ENCODE measurements around the gene UGT1A8. TPM values are rescaled to one million over a fixed set of nuclear protein-coding genes. Genes with fewer than 3 reads are reported as not detected.
"Not testable (repeated sequence)": the region's sequence is repeated elsewhere in the genome, so short reads cannot be mapped to it uniquely, and the experiment has no call there.

Gene UGT1A8
- total RNA-seq, 1 donor from 2014 or later = not detected

GRCh38 chr2:233584210-233584609 lies 33.2 kb upstream of the UGT1A8 start:
- H3K4me3 Mint-ChIP-seq (ENCODE audit: unreplicated experiment) = no peak overlapping the region
- H3K27me3 Mint-ChIP-seq (ENCODE audit: unreplicated experiment) = no peaks in the 10 kb centered on the region
- no peaks in the 10 kb centered on the region for H3K9me3 Mint-ChIP-seq (ENCODE audit: unreplicated experiment)
- H3K4me1 Mint-ChIP-seq (ENCODE audit: low read depth, unreplicated experiment) = no peaks in the 10 kb centered on the region
- DNase-seq = no peak
- peaks cover 10% of the 10 kb centered on the region for H3K36me3 Mint-ChIP-seq (ENCODE audit: unreplicated experiment)
- H3K27ac Mint-ChIP-seq (ENCODE audit: unreplicated experiment) = no peak overlapping the region
- TF ChIP-seq, protein P1, sequence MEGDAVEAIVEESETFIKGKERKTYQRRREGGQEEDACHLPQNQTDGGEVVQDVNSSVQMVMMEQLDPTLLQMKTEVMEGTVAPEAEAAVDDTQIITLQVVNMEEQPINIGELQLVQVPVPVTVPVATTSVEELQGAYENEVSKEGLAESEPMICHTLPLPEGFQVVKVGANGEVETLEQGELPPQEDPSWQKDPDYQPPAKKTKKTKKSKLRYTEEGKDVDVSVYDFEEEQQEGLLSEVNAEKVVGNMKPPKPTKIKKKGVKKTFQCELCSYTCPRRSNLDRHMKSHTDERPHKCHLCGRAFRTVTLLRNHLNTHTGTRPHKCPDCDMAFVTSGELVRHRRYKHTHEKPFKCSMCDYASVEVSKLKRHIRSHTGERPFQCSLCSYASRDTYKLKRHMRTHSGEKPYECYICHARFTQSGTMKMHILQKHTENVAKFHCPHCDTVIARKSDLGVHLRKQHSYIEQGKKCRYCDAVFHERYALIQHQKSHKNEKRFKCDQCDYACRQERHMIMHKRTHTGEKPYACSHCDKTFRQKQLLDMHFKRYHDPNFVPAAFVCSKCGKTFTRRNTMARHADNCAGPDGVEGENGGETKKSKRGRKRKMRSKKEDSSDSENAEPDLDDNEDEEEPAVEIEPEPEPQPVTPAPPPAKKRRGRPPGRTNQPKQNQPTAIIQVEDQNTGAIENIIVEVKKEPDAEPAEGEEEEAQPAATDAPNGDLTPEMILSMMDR (IDR thresholded peaks at IDR 0.05; ENCODE audit: partially characterized antibody, unreplicated experiment) = no peak

DNA sequence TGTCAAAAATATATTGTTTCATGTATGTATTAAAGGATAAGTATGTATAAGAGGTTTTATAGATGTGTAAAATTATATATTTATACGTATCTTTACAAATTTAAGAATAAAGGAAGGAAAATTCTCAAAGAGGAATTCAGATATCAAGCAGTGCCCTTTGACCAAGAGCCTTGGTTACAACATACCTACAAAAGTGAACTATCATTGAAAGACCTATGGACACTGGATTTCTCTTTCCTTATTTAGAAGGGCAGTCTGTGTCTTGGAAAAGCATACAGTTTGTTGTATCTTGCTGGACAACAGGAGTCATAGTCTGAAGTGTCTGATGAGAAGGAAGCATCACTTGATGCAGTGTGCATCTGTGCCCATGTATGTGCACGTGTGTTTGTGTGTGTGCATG lies 29.0 kb upstream of the UGT1A8 start:
- H3K27ac Mint-ChIP-seq (ENCODE audit: unreplicated experiment) = no peak overlapping the region
- no peak overlapping the region for H3K4me3 Mint-ChIP-seq (ENCODE audit: unreplicated experiment)
- peaks cover 10% of the 10 kb centered on the region for H3K36me3 Mint-ChIP-seq (ENCODE audit: unreplicated experiment)
- no peaks in the 10 kb centered on the region for H3K27me3 Mint-ChIP-seq (ENCODE audit: unreplicated experiment)
- no peaks in the 10 kb centered on the region for H3K9me3 Mint-ChIP-seq (ENCODE audit: unreplicated experiment)
- no peak for DNase-seq
- TF ChIP-seq, protein P1 (IDR thresholded peaks at IDR 0.05; ENCODE audit: partially characterized antibody, unreplicated experiment) = no peak
- H3K4me1 Mint-ChIP-seq (ENCODE audit: low read depth, unreplicated experiment) = no peaks in the 10 kb centered on the region

GRCh38 chr2:233592706-233593105 lies 24.7 kb upstream of the UGT1A8 start:
- H3K4me1 Mint-ChIP-seq (ENCODE audit: low read depth, unreplicated experiment); H3K36me3 Mint-ChIP-seq (ENCODE audit: unreplicated experiment); H3K9me3 Mint-ChIP-seq (ENCODE audit: unreplicated experiment); H3K27ac Mint-ChIP-seq (ENCODE audit: unreplicated experiment); DNase-seq; H3K27me3 Mint-ChIP-seq (ENCODE audit: unreplicated experiment); H3K4me3 Mint-ChIP-seq (ENCODE audit: unreplicated experiment): not testable (repeated sequence)

GRCh38 chr2:233593201-233593600 lies 24.2 kb upstream of the UGT1A8 start:
- no peak for DNase-seq
- H3K9me3 Mint-ChIP-seq (ENCODE audit: unreplicated experiment) = no peaks in the 10 kb centered on the region
- H3K27ac Mint-ChIP-seq (ENCODE audit: unreplicated experiment) = no peak overlapping the region
- TF ChIP-seq, protein P1 (IDR thresholded peaks at IDR 0.05; ENCODE audit: partially characterized antibody, unreplicated experiment) = no peak
- H3K36me3 Mint-ChIP-seq (ENCODE audit: unreplicated experiment) = peaks cover 9% of the 10 kb centered on the region
- H3K27me3 Mint-ChIP-seq (ENCODE audit: unreplicated experiment) = no peaks in the 10 kb centered on the region
- H3K4me3 Mint-ChIP-seq (ENCODE audit: unreplicated experiment) = no peak overlapping the region
- H3K4me1 Mint-ChIP-seq (ENCODE audit: low read depth, unreplicated experiment) = no peaks in the 10 kb centered on the region

DNA sequence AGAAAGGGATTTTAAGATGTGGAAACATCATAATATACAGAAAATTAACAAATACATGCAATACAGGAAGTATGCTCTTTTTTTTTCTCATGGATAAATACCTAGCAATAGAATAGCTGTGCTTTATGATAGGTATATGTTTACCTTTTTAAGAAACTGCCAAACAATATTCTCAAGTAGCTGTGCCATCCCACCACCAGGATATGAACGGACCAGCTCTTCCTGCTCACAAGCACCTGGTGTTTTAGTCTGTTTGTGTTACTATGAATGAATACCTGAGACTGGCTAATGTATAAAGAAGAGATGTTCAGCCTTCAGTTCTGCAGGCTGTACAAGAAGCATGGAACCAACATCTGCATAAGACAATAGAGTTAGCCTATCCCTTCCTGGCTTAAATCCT lies 19.9 kb upstream of the UGT1A8 start:
- TF ChIP-seq, protein P1 (IDR thresholded peaks at IDR 0.05; ENCODE audit: partially characterized antibody, unreplicated experiment) = no peak
- peaks cover 8% of the 10 kb centered on the region for H3K4me1 Mint-ChIP-seq (ENCODE audit: low read depth, unreplicated experiment)
- H3K9me3 Mint-ChIP-seq (ENCODE audit: unreplicated experiment) = no peaks in the 10 kb centered on the region
- no peak for DNase-seq
- peaks cover 9% of the 10 kb centered on the region for H3K36me3 Mint-ChIP-seq (ENCODE audit: unreplicated experiment)
- H3K4me3 Mint-ChIP-seq (ENCODE audit: unreplicated experiment) = no peak overlapping the region
- H3K27me3 Mint-ChIP-seq (ENCODE audit: unreplicated experiment) = no peaks in the 10 kb centered on the region
- H3K27ac Mint-ChIP-seq (ENCODE audit: unreplicated experiment) = no peak overlapping the region

GRCh38 chr2:233598952-233599351 lies 18.5 kb upstream of the UGT1A8 start:
- H3K36me3 Mint-ChIP-seq (ENCODE audit: unreplicated experiment) = peaks cover 9% of the 10 kb centered on the region
- peaks cover 8% of the 10 kb centered on the region for H3K4me1 Mint-ChIP-seq (ENCODE audit: low read depth, unreplicated experiment)
- H3K27ac Mint-ChIP-seq (ENCODE audit: unreplicated experiment) = no peak overlapping the region
- peaks cover 2% of the 10 kb centered on the region for H3K9me3 Mint-ChIP-seq (ENCODE audit: unreplicated experiment)
- H3K27me3 Mint-ChIP-seq (ENCODE audit: unreplicated experiment) = no peaks in the 10 kb centered on the region
- TF ChIP-seq, protein P1 (IDR thresholded peaks at IDR 0.05; ENCODE audit: partially characterized antibody, unreplicated experiment) = no peak
- no peak overlapping the region for H3K4me3 Mint-ChIP-seq (ENCODE audit: unreplicated experiment)
- DNase-seq = no peak

All from glutamatergic neuron (in vitro differentiated cells).